Retinal pigment epithelial cell (primary cell): ENCODE measurements around the gene S100PBP.

Source experiments
- DNase-seq: peaks from one replicate; pipeline ENCODE4 v3.0.0-alpha.2; 2010; ENCODE audit warnings: low read depth
- H3K4me3 ChIP-seq: 2 replicates; pipeline ENCODE4 v1.5.1; 2011; ENCODE audit warnings: mild to moderate bottlenecking, low read length, control low read depth, moderate library complexity
- CTCF ChIP-seq: conservative IDR thresholded peaks from 2 replicates; pipeline ENCODE4 v1.5.1; 2011; ENCODE audit warnings: low read depth, low read length, control low read depth, inconsistent platforms

Gene S100PBP

GRCh38 chr1:32772281-32773017 lies 45.0 kb upstream of the S100PBP start:
- no peak for TF ChIP-seq CTCF

GRCh38 chr1:32773018-32773763 lies 44.3 kb upstream of the S100PBP start:
- no peak for DNase-seq
- no peak overlapping the region for H3K4me3 ChIP-seq
- TF ChIP-seq CTCF = peak; percentile 98

More at GRCh38 chr1:32772281-32773017, 45.0 kb upstream of the S100PBP start:
- DNase-seq = no peak
- no peak overlapping the region for H3K4me3 ChIP-seq

- DNase-seq = no peak
- H3K4me3 ChIP-seq = no peak overlapping the region
- no peak for TF ChIP-seq CTCF
Measured at GRCh38 chr1:32773764-32774463, 43.5 kb upstream of the S100PBP start.

GRCh38 chr1:32774464-32774808 lies 43.0 kb upstream of the S100PBP start:
- no peak overlapping the region for H3K4me3 ChIP-seq
- DNase-seq = no peak
- TF ChIP-seq CTCF = no peak

- TF ChIP-seq CTCF = no peak
- no peak for DNase-seq
Measured at GRCh38 chr1:32774950-32775634, 42.4 kb upstream of the S100PBP start.

GRCh38 chr1:32775640-32776337 lies 41.7 kb upstream of the S100PBP start:
- H3K4me3 ChIP-seq = no peak overlapping the region
- no peak for TF ChIP-seq CTCF
- no peak for DNase-seq

More at GRCh38 chr1:32774950-32775634, 42.4 kb upstream of the S100PBP start:
- no peak overlapping the region for H3K4me3 ChIP-seq
